HG02938 (cell line): Measurements from ENCODE around the gene ABHD17A.
"Not testable (repeated sequence)": the region's sequence is repeated elsewhere in the genome, so short reads cannot be mapped to it uniquely, and the experiment has no call there.

ENCODE experiments used
- ATAC-seq: cut with Tn5 transposase; IDR thresholded peaks from one replicate; pipeline ENCODE4 v1.9.1; 2021; ENCODE audit warnings: mild to moderate bottlenecking, moderate library complexity; ENCODE audit not compliant: unreplicated experiment

ABHD17A gene

GRCh38 chr19:1882089-1882785 is 3.1 kb downstream of the ABHD17A start:
- ATAC-seq, result no peak

GRCh38 chr19:1881393-1882088 is 3.8 kb downstream of the ABHD17A start:
- ATAC-seq, result not testable (repeated sequence)

- no peak for ATAC-seq
These were observed 4.5 kb downstream of the ABHD17A start for GRCh38 chr19:1880611-1881392.

GRCh38 chr19:1879982-1880381 is 5.3 kb downstream of the ABHD17A start:
- not testable (repeated sequence) for ATAC-seq

- not testable (repeated sequence) for ATAC-seq
These were observed 6.7 kb downstream of the ABHD17A start for GRCh38 chr19:1878583-1878982.

GRCh38 chr19:1877280-1877660 is 8.0 kb downstream of the ABHD17A start:
- not testable (repeated sequence) for ATAC-seq

GRCh38 chr19:1876496-1877279 is 8.6 kb downstream of the ABHD17A start:
- ATAC-seq, result peak; percentile 10

- peak; percentile 77 for ATAC-seq
These were observed 9.4 kb downstream of the ABHD17A start for GRCh38 chr19:1875646-1876495.

- ATAC-seq, result not testable (repeated sequence)
These were observed 10.0 kb downstream of the ABHD17A start for GRCh38 chr19:1875265-1875645.

- ATAC-seq, result no peak
These were observed 10.6 kb downstream of the ABHD17A start for GRCh38 chr19:1874554-1875185.

- ATAC-seq, result no peak
These were observed 11.5 kb downstream of the ABHD17A start for GRCh38 chr19:1873524-1874473.

GRCh38 chr19:1872807-1873523 is 12.3 kb downstream of the ABHD17A start:
- ATAC-seq, result no peak

- no peak for ATAC-seq
These were observed 13.7 kb downstream of the ABHD17A start for GRCh38 chr19:1871630-1872029.

- ATAC-seq, result no peak
These were observed 14.1 kb downstream of the ABHD17A start for GRCh38 chr19:1871140-1871597.

GRCh38 chr19:1868971-1869370 is 16.3 kb downstream of the ABHD17A start:
- ATAC-seq, result no peak

GRCh38 chr19:1867349-1867724 is 18.0 kb downstream of the ABHD17A start:
- ATAC-seq, result no peak

- ATAC-seq, result no peak
These were observed 18.5 kb downstream of the ABHD17A start for GRCh38 chr19:1866693-1867348.
